H1 (cell line): ENCODE measurements around the gene STK32C. TPM values are rescaled to one million over a fixed set of nuclear protein-coding genes. Genes with fewer than 3 reads are reported as not detected.

Experiments
- CTCF ChIA-PET: fragments of 300-600 bp; sonication (Branson Sonifier 250); formaldehyde crosslinking; loops from one replicate; lab custom pipeline; 2021; ENCODE audit not compliant: partially characterized antibody; lab: Charles Lee
- POLR2A ChIA-PET: fragments of 300-600 bp; sonication (Branson Sonifier 250); formaldehyde crosslinking; loops from one replicate; lab custom pipeline; 2021; ENCODE audit warnings: inconsistent platforms; ENCODE audit not compliant: partially characterized antibody; lab: Charles Lee
- DNase-seq, 2 experiments: peaks; one replicate each; pipeline versions ENCODE4 v3.0.0 to v3.0.0-alpha.2; 2010 to 2022; ENCODE audit warnings: low spot score in 2 of 2, low read depth in 1 of 2, mixed read lengths in 1 of 2
- FAIRE-seq: peaks from 2 replicates; lab custom pipeline; 2011; peaks lifted over from hg19 to GRCh38; lab: Jason Lieb, UNC
- H2AFZ ChIP-seq: 2 replicates; pipeline ENCODE4 v1.8.1; 2012; ENCODE audit warnings: low read length, inconsistent platforms
- H2AK5ac ChIP-seq: 2 replicates; pipeline ENCODE4 v1.6.1; 2013; ENCODE audit warnings: low read depth, low read length
- H2BK120ac ChIP-seq: replicated peaks from 2 replicates; pipeline ENCODE3; 2013; ENCODE audit warnings: low read depth, low read length, inconsistent platforms
- H2BK12ac ChIP-seq: 2 replicates; pipeline ENCODE4 v1.6.1; 2013; ENCODE audit warnings: low read depth, low read length
- H2BK15ac ChIP-seq: 2 replicates; pipeline ENCODE4 v1.6.1; 2013; ENCODE audit warnings: low read length
- H2BK20ac ChIP-seq: 2 replicates; pipeline ENCODE4 v1.6.1; 2013; ENCODE audit warnings: low read length
- H2BK5ac ChIP-seq: 2 replicates; pipeline ENCODE4 v1.6.1; 2013; ENCODE audit warnings: low read depth, low read length
- H3K14ac ChIP-seq: 2 replicates; pipeline ENCODE4 v1.6.1; 2013; ENCODE audit warnings: inconsistent platforms; ENCODE audit not compliant: insufficient read length
- H3K18ac ChIP-seq: 2 replicates; pipeline ENCODE4 v1.6.1; 2013; ENCODE audit warnings: low read length; ENCODE audit errors: extremely low read depth
- H3K23ac ChIP-seq: 2 replicates; pipeline ENCODE4 v1.6.1; 2013; ENCODE audit warnings: inconsistent platforms; ENCODE audit not compliant: insufficient read length
- H3K23me2 ChIP-seq: 2 replicates; pipeline ENCODE4 v1.6.1; 2013; ENCODE audit warnings: low read depth, low read length
- H3K27ac ChIP-seq: 2 replicates; pipeline ENCODE4 v1.6.1; 2011; ENCODE audit warnings: low read depth, low read length, inconsistent platforms
- H3K27me3 ChIP-seq, 4 experiments: replicated peaks in 1 of 4; 1 replicate in 1 of 4; 2 replicates in 3 of 4; pipeline versions ENCODE4 v1.6.1 to v1.8.1; 2011 to 2013; ENCODE audit warnings: low read length in 3 of 4, mild to moderate bottlenecking in 3 of 4, inconsistent platforms in 2 of 4, mixed read lengths in 2 of 4, moderate library complexity in 1 of 4; ENCODE audit not compliant: control insufficient read depth in 3 of 4, insufficient read depth in 3 of 4; ENCODE audit errors: extremely low read depth in 1 of 4
- H3K36me3 ChIP-seq, 4 experiments: 2 replicates each; pipeline versions ENCODE4 v1.6.1 to v1.8.1; 2011 to 2013; ENCODE audit warnings: mild to moderate bottlenecking in 4 of 4, low read length in 3 of 4, moderate library complexity in 2 of 4, control low read depth in 1 of 4, inconsistent platforms in 1 of 4; ENCODE audit not compliant: insufficient read depth in 4 of 4, control insufficient read depth in 2 of 4
- H3K4ac ChIP-seq: replicated peaks from 2 replicates; pipeline ENCODE3; 2013; ENCODE audit warnings: low read length, low read depth, mixed read lengths, inconsistent platforms; ENCODE audit not compliant: insufficient read length
- H3K4me1 ChIP-seq, 4 experiments: replicated peaks in 1 of 4; 1 replicate in 1 of 4; 2 replicates in 3 of 4; pipeline versions ENCODE4 v1.6.1 to v1.8.1; 2011 to 2013; ENCODE audit warnings: low read length in 3 of 4, inconsistent platforms in 2 of 4, mixed read lengths in 1 of 4; ENCODE audit not compliant: insufficient read depth in 4 of 4, control insufficient read depth in 3 of 4
- H3K4me2 ChIP-seq, 2 experiments: 2 replicates each; pipeline versions ENCODE4 v1.6.1 to v1.8.1; 2011 to 2013; ENCODE audit warnings: low read depth in 2 of 2, low read length in 2 of 2, control low read depth in 1 of 2, inconsistent platforms in 1 of 2, mild to moderate bottlenecking in 1 of 2; ENCODE audit not compliant: insufficient read depth in 1 of 2
- H3K4me3 ChIP-seq, 4 experiments: fragments of 200-600, 300-600 bp in 1 of 4; sonication (generic), shearing (Covaris generic), sonication (Bioruptor Twin) in 1 of 4; 2 replicates each; pipeline versions ENCODE4 v1.5.1 to v1.8.1; 2011 to 2016; ENCODE audit warnings: low read length in 4 of 4, low read depth in 3 of 4, control low read depth in 2 of 4, inconsistent platforms in 2 of 4, mild to moderate bottlenecking in 2 of 4, mixed read lengths in 1 of 4, moderate library complexity in 1 of 4; ENCODE audit not compliant: insufficient read depth in 2 of 4; ENCODE audit errors: extremely low read depth in 1 of 4
- H3K56ac ChIP-seq: replicated peaks from 2 replicates; pipeline ENCODE3; 2013; ENCODE audit warnings: low read depth, mild to moderate bottlenecking, mixed read lengths, low read length, inconsistent platforms; ENCODE audit not compliant: insufficient read length
- H3K79me1 ChIP-seq: 2 replicates; pipeline ENCODE4 v1.6.1; 2013; ENCODE audit warnings: low read depth, low read length, control low read depth
- H3K79me2 ChIP-seq, 2 experiments: 2 replicates each; pipeline versions ENCODE4 v1.6.1 to v1.8.1; 2012 to 2013; ENCODE audit warnings: low read length in 2 of 2, mild to moderate bottlenecking in 2 of 2, inconsistent platforms in 1 of 2; ENCODE audit not compliant: insufficient read depth in 2 of 2, control insufficient read depth in 1 of 2
- H3K9ac ChIP-seq, 4 experiments: replicated peaks in 1 of 4; 1 replicate in 1 of 4; 2 replicates in 3 of 4; pipeline versions ENCODE4 v1.6.1 to v1.8.1; 2011 to 2013; ENCODE audit warnings: low read depth in 3 of 4, low read length in 3 of 4, control low read depth in 2 of 4, mild to moderate bottlenecking in 2 of 4, moderate library complexity in 2 of 4, inconsistent platforms in 1 of 4; ENCODE audit errors: extremely low read depth in 1 of 4
- H3K9me3 ChIP-seq, 2 experiments: 2 replicates each; pipeline versions ENCODE4 v1.6.1 to v1.8.1; 2012 to 2013; ENCODE audit warnings: mild to moderate bottlenecking in 2 of 2, moderate library complexity in 2 of 2, control low read depth in 1 of 2, inconsistent platforms in 1 of 2, low read depth in 1 of 2, low read length in 1 of 2, mixed read lengths in 1 of 2; ENCODE audit not compliant: insufficient read depth in 2 of 2
- H4K20me1 ChIP-seq, 2 experiments: replicated peaks in 1 of 2; 2 replicates each; pipeline versions ENCODE3 to v1.8.1; 2011 to 2013; ENCODE audit warnings: inconsistent platforms in 2 of 2, low read length in 2 of 2, mild to moderate bottlenecking in 1 of 2; ENCODE audit not compliant: insufficient read depth in 2 of 2, control insufficient read depth in 1 of 2
- H4K5ac ChIP-seq: 2 replicates; pipeline ENCODE4 v1.6.1; 2013; ENCODE audit warnings: low read length, low read depth, mixed read lengths, inconsistent platforms; ENCODE audit not compliant: insufficient read length
- H4K8ac ChIP-seq: 2 replicates; pipeline ENCODE4 v1.8.0; 2013; ENCODE audit warnings: mild to moderate bottlenecking, moderate library complexity, low read length, inconsistent platforms; ENCODE audit not compliant: insufficient read depth; ENCODE audit errors: extremely low read depth
- H4K91ac ChIP-seq: replicated peaks from 2 replicates; pipeline ENCODE3; 2013; ENCODE audit warnings: low read length, mixed read lengths, inconsistent platforms; ENCODE audit not compliant: insufficient read length
- CREB1 ChIP-seq: IDR thresholded peaks from 2 replicates; pipeline ENCODE4 v1.6.1; 2012; ENCODE audit warnings: inconsistent platforms
- EP300 ChIP-seq, 2 experiments: IDR thresholded peaks; 1 replicate in 1 of 2; 2 replicates in 1 of 2; pipeline ENCODE4 v1.6.1; 2011 to 2012; ENCODE audit warnings: low read depth in 2 of 2, low read length in 2 of 2, mild to moderate bottlenecking in 2 of 2, borderline replicate concordance in 1 of 2, inconsistent platforms in 1 of 2, moderate library complexity in 1 of 2
- WGBS, 2 experiments: shearing (Covaris generic) in 1 of 2; methylation state at CpG; one replicate each; pipeline versions ENCODE4 v1.1.6 to v1.1.7; 2013 to 2015; ENCODE audit warnings: low lambda C conversion rate in 2 of 2, mixed read lengths in 2 of 2, inconsistent platforms in 1 of 2, low coverage in 1 of 2, missing lambda C conversion rate in 1 of 2; ENCODE audit not compliant: insufficient replicate concordance in 2 of 2, insufficient coverage in 1 of 2, insufficient read length in 1 of 2; ENCODE audit errors: extremely low coverage in 1 of 2, missing lambda C conversion rate in 1 of 2; 5-methylcytosine and 5-hydroxymethylcytosine counted together
- polyA plus RNA-seq, 7 experiments: library from polyadenylated mRNA; depleted of rRNA in 3 of 7; stranded (reverse) in 5 of 7; unstranded in 2 of 7; fragments of >200 nt in 5 of 7; fragments of 200-250 nt in 2 of 7; gene quantifications; 1 replicate in 5 of 7; 2 replicates in 1 of 7; 4 replicates in 1 of 7; pipeline versions ENCODE4 v1.2.1 to v1.2.3, GENCODE V29; 2011 to 2013; ENCODE audit warnings: missing spikeins in 2 of 7, mixed read lengths in 2 of 7
- total RNA-seq: library from RNA; stranded (reverse); fragmentation: NEBNext Ultra II Directional; extraction: Animal tissue kit (Norgen Biotek cat#: 25700); gene quantifications from 2 replicates; pipeline ENCODE4 v1.2.1, GENCODE V29; 2021

Gene STK32C
- total and polyA plus RNA-seq, 2 of the 8 experiments (the other 6 are each of a cell fraction or from before 2014, with no cell fraction given) = 10.6 to 15.6 TPM

GRCh38 chr10:132158823-132159222, 148.9 kb downstream of the STK32C start:
- H2BK15ac ChIP-seq = no peak overlapping the region
- H3K79me2 ChIP-seq = no peaks in the 10 kb centered on the region
- no peak overlapping the region for H3K23ac ChIP-seq
- FAIRE-seq (no peak), DNase-seq (no peak)
- H4K91ac ChIP-seq = no peak overlapping the region
- CTCF ChIA-PET = no interaction called here
- H3K36me3 ChIP-seq = no peaks in the 10 kb centered on the region; a peak in 1 of 8 replicates
- H3K9me3 ChIP-seq = no peaks in the 10 kb centered on the region
- no CpG with 5 or more reads among the region's 7 CpGs for WGBS, 2 experiments
- H4K5ac ChIP-seq = no peak overlapping the region
- H4K8ac ChIP-seq = no peak overlapping the region
- H2AFZ ChIP-seq = no peak overlapping the region
- peaks cover 10% of the 10 kb centered on the region for H3K23me2 ChIP-seq
- POLR2A ChIA-PET = no interaction called here
- TF ChIP-seq CREB1 = peak; percentile 25; the same call in 1 of the 2 replicates
- TF ChIP-seq EP300 (IDR thresholded peaks at IDR 0.05; ENCODE audit: borderline replicate concordance in 1 of 2, low read depth in 2 of 2, low read length in 2 of 2) = no peak
- no peak overlapping the region for H3K4me2 ChIP-seq
- H3K14ac ChIP-seq = no peak overlapping the region
- H3K79me1 ChIP-seq = no peaks in the 10 kb centered on the region
- no peak overlapping the region for H2BK20ac ChIP-seq
- no peak overlapping the region for H3K18ac ChIP-seq
- no peak overlapping the region for H3K4me3 ChIP-seq
- H2BK5ac ChIP-seq = no peak overlapping the region
- no peak overlapping the region for H3K9ac ChIP-seq
- peaks cover 0 to 2% of the 10 kb centered on the region in 2 experiments for H4K20me1 ChIP-seq
- H3K4me1 ChIP-seq = peaks cover 0 to 14% (median 10%) of the 10 kb centered on the region in 4 experiments; a peak in 6 of 7 replicates
- H2AK5ac ChIP-seq = no peak overlapping the region
- H3K27me3 ChIP-seq = no peaks in the 10 kb centered on the region; a peak in 1 of 7 replicates
- H3K56ac ChIP-seq = no peak overlapping the region
- H3K4ac ChIP-seq = no peak overlapping the region
- H3K27ac ChIP-seq = no peak overlapping the region
- no peak overlapping the region for H2BK12ac ChIP-seq
- H2BK120ac ChIP-seq = no peak overlapping the region
